HEK293 (cell line): Measurements from ENCODE around the gene RABGGTA.

Experiments
- GLIS1 ChIP-seq: fragments of 450-650 bp; formaldehyde crosslinking; IDR thresholded peaks from 2 replicates; pipeline ENCODE4 v1.5.1; 2016; ENCODE audit warnings: missing biosample characterization, missing genetic modification characterization
- KLF16 ChIP-seq: fragments of 450-650 bp; formaldehyde crosslinking; IDR thresholded peaks from 2 replicates; pipeline ENCODE4 v1.5.1; 2017; ENCODE audit warnings: missing biosample characterization, missing genetic modification characterization
- KLF8 ChIP-seq: fragments of 450-650 bp; formaldehyde crosslinking; IDR thresholded peaks from 2 replicates; pipeline ENCODE4 v1.5.1; 2016; ENCODE audit warnings: missing biosample characterization, missing genetic modification characterization
- MYNN ChIP-seq: fragments of 450-650 bp; formaldehyde crosslinking; IDR thresholded peaks from 2 replicates; pipeline ENCODE4 v1.5.1; 2016; ENCODE audit warnings: missing biosample characterization, missing genetic modification characterization, borderline replicate concordance
- SP3 ChIP-seq: fragments of 450-650 bp; formaldehyde crosslinking; IDR thresholded peaks from 2 replicates; pipeline ENCODE4 v1.5.1; 2016; ENCODE audit warnings: missing biosample characterization, missing genetic modification characterization
- YY1 ChIP-seq: fragments of 450-650 bp; formaldehyde crosslinking; IDR thresholded peaks from 2 replicates; pipeline ENCODE4 v1.5.1; 2018; ENCODE audit warnings: missing biosample characterization, missing genetic modification characterization
- ZBTB1 ChIP-seq: fragments of 450-650 bp; formaldehyde crosslinking; IDR thresholded peaks from 2 replicates; pipeline ENCODE4 v1.5.1; 2016; ENCODE audit warnings: missing biosample characterization, missing genetic modification characterization
- ZEB2 ChIP-seq: fragments of 450-650 bp; formaldehyde crosslinking; IDR thresholded peaks from 2 replicates; pipeline ENCODE4 v1.5.1; 2016; ENCODE audit warnings: missing biosample characterization, missing genetic modification characterization
- ZFP69B ChIP-seq: fragments of 450-650 bp; formaldehyde crosslinking; IDR thresholded peaks from 2 replicates; pipeline ENCODE4 v1.5.1; 2016; ENCODE audit warnings: missing biosample characterization, missing genetic modification characterization
- ZNF114 ChIP-seq: fragments of 450-650 bp; formaldehyde crosslinking; IDR thresholded peaks from 2 replicates; pipeline ENCODE4 v1.5.0; 2017; ENCODE audit warnings: missing biosample characterization, missing genetic modification characterization
- ZNF16 ChIP-seq: fragments of 450-650 bp; formaldehyde crosslinking; IDR thresholded peaks from 2 replicates; pipeline ENCODE4 v1.5.1; 2016; ENCODE audit warnings: low read depth, missing biosample characterization, missing genetic modification characterization
- ZNF221 ChIP-seq: fragments of 450-650 bp; formaldehyde crosslinking; IDR thresholded peaks from 2 replicates; pipeline ENCODE4 v1.5.1; 2017; ENCODE audit warnings: missing biosample characterization, missing genetic modification characterization, borderline replicate concordance
- ZNF23 ChIP-seq: fragments of 450-650 bp; formaldehyde crosslinking; IDR thresholded peaks from 2 replicates; pipeline ENCODE4 v1.5.1; 2016; ENCODE audit warnings: missing biosample characterization, missing genetic modification characterization, borderline replicate concordance
- ZNF311 ChIP-seq: fragments of 450-650 bp; formaldehyde crosslinking; IDR thresholded peaks from 2 replicates; pipeline ENCODE4 v1.5.1; 2017; ENCODE audit warnings: missing biosample characterization, missing genetic modification characterization, borderline replicate concordance
- ZNF394 ChIP-seq: fragments of 450-650 bp; formaldehyde crosslinking; IDR thresholded peaks from 2 replicates; pipeline ENCODE4 v1.5.1; 2016; ENCODE audit warnings: missing biosample characterization, missing genetic modification characterization, mild to moderate bottlenecking, moderate library complexity, borderline replicate concordance
- ZNF654 ChIP-seq: fragments of 450-650 bp; formaldehyde crosslinking; IDR thresholded peaks from 2 replicates; pipeline ENCODE4 v1.5.1; 2016; ENCODE audit warnings: low read depth, missing biosample characterization, missing genetic modification characterization
- ZNF658 ChIP-seq: fragments of 450-650 bp; formaldehyde crosslinking; IDR thresholded peaks from 2 replicates; pipeline ENCODE4; 2016; ENCODE audit warnings: missing biosample characterization, missing genetic modification characterization
- ZNF670 ChIP-seq: fragments of 450-650 bp; formaldehyde crosslinking; IDR thresholded peaks from 2 replicates; pipeline ENCODE4 v1.5.1; 2016; ENCODE audit warnings: missing biosample characterization, missing genetic modification characterization, low read depth
- ZNF843 ChIP-seq: fragments of 450-650 bp; formaldehyde crosslinking; IDR thresholded peaks from 2 replicates; pipeline ENCODE4 v1.5.1; 2016; ENCODE audit warnings: missing biosample characterization, missing genetic modification characterization
- ZXDB ChIP-seq: fragments of 450-650 bp; formaldehyde crosslinking; IDR thresholded peaks from 2 replicates; pipeline ENCODE4 v1.5.1; 2016; ENCODE audit warnings: missing biosample characterization, missing genetic modification characterization
- TF ChIP-seq, protein P1 (sequence below): fragments of 450-650 bp; formaldehyde crosslinking; IDR thresholded peaks from 2 replicates; pipeline ENCODE4 v1.5.1; 2016; ENCODE audit warnings: missing biosample characterization, missing genetic modification characterization
- TF ChIP-seq, protein P2 (sequence below): fragments of 450-650 bp; formaldehyde crosslinking; conservative IDR thresholded peaks from 2 replicates; pipeline ENCODE4 v1.5.1; 2016; ENCODE audit warnings: low read depth, missing biosample characterization, missing genetic modification characterization
- TF ChIP-seq, protein P3 (sequence below): fragments of 450-650 bp; formaldehyde crosslinking; IDR thresholded peaks from 2 replicates; pipeline ENCODE4 v1.5.1; 2016; ENCODE audit warnings: missing biosample characterization, missing genetic modification characterization
- TF ChIP-seq, protein P4 (sequence below): fragments of 450-650 bp; formaldehyde crosslinking; IDR thresholded peaks from 2 replicates; pipeline ENCODE4 v1.5.1; 2016; ENCODE audit warnings: missing biosample characterization, missing genetic modification characterization
- TF ChIP-seq, protein P5 (sequence below): fragments of 450-650 bp; formaldehyde crosslinking; optimal IDR thresholded peaks from 2 replicates; pipeline ENCODE3; 2016; ENCODE audit warnings: missing biosample characterization, mild to moderate bottlenecking, missing genetic modification characterization

Gene RABGGTA

DNA sequence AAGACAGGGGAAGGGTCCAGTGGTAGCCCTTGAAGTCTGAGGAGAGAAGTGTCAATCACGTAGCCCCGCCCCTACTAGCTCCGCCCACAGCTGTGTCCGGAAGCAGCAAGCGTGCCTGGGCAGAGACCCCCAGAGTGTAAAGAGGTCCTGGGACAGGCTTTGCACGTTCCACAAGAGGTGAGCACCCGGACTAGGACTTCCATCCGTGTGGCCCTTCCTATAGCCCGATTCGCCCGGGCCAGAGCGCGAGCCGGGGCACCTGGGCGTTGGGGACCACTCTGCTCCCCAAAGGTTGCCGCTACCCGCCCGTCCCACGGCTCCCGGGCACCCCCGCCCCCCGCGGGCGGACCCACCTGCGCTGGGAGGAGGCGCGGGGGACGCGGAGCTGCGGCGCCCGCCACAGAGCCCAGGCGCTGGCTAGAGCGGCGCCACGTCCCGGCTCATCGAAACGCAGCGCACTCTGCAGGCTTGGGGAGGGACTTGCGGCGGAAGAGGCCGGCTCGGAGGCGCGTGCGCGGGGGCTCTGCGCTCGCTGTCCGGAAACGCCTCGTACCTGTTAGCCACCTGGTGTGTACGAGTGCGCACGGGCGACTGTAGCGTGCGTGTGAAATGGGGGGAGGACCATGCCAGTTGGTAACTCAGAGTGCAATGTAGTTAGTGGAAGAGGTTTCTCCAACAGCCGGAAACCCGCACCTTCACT, at the start of gene RABGGTA (continued):
- TF ChIP-seq ZFP69B (tag by site-specific recombination) (peak; percentile 94), ZNF654 (tag by site-specific recombination) (no peak), ZNF23 (tag by site-specific recombination) (no peak), ZNF843 (0 out of 2 replicates have a peak, but pooled peaks have one; percentile 40), ZNF16 (no peak), GLIS1 (tag by site-specific recombination) (peak; percentile 78), ZXDB (tag by site-specific recombination) (peak; percentile 65), ZNF221 (tag by site-specific recombination) (no peak), ZBTB1 (peak; percentile 29; the same call in 1 of the 2 replicates), YY1 (tag by site-specific recombination) (0 out of 2 replicates have a peak, but pooled peaks have one; percentile 40), ZNF311 (tag by site-specific recombination) (no peak), KLF16 (tag by site-specific recombination) (0 out of 2 replicates have a peak, but pooled peaks have one; percentile 74), ZNF670 (no peak), ZNF394 (0 out of 2 replicates have a peak, but pooled peaks have one; percentile 49), SP3 (tag by site-specific recombination) (peak; percentile 86), KLF8 (tag by site-specific recombination) (peak; percentile 82; the same call in 1 of the 2 replicates), ZNF658 (tag by site-specific recombination) (no peak), ZNF114 (no peak), MYNN (no peak), ZEB2 (tag by site-specific recombination) (peak; percentile 93)
- TF ChIP-seq, protein P1, sequence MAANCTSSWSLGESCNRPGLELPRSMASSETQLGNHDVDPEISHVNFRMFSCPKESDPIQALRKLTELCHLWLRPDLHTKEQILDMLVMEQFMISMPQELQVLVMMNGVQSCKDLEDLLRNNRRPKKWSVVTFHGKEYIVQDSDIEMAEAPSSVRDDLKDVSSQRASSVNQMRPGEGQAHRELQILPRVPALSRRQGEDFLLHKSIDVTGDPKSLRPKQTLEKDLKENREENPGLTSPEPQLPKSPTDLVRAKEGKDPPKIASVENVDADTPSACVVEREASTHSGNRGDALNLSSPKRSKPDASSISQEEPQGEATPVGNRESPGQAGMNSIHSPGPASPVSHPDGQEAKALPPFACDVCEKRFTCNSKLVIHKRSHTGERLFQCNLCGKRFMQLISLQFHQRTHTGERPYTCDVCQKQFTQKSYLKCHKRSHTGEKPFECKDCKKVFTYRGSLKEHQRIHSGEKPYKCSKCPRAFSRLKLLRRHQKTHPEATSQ (tag by site-specific recombination) = peak; percentile 84; the same call in 1 of the 2 replicates
- TF ChIP-seq, protein P2, sequence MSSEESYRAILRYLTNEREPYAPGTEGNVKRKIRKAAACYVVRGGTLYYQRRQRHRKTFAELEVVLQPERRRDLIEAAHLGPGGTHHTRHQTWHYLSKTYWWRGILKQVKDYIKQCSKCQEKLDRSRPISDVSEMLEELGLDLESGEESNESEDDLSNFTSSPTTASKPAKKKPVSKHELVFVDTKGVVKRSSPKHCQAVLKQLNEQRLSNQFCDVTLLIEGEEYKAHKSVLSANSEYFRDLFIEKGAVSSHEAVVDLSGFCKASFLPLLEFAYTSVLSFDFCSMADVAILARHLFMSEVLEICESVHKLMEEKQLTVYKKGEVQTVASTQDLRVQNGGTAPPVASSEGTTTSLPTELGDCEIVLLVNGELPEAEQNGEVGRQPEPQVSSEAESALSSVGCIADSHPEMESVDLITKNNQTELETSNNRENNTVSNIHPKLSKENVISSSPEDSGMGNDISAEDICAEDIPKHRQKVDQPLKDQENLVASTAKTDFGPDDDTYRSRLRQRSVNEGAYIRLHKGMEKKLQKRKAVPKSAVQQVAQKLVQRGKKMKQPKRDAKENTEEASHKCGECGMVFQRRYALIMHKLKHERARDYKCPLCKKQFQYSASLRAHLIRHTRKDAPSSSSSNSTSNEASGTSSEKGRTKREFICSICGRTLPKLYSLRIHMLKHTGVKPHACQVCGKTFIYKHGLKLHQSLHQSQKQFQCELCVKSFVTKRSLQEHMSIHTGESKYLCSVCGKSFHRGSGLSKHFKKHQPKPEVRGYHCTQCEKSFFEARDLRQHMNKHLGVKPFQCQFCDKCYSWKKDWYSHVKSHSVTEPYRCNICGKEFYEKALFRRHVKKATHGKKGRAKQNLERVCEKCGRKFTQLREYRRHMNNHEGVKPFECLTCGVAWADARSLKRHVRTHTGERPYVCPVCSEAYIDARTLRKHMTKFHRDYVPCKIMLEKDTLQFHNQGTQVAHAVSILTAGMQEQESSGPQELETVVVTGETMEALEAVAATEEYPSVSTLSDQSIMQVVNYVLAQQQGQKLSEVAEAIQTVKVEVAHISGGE (tag by site-specific recombination) = peak; percentile 77
- TF ChIP-seq, protein P3, sequence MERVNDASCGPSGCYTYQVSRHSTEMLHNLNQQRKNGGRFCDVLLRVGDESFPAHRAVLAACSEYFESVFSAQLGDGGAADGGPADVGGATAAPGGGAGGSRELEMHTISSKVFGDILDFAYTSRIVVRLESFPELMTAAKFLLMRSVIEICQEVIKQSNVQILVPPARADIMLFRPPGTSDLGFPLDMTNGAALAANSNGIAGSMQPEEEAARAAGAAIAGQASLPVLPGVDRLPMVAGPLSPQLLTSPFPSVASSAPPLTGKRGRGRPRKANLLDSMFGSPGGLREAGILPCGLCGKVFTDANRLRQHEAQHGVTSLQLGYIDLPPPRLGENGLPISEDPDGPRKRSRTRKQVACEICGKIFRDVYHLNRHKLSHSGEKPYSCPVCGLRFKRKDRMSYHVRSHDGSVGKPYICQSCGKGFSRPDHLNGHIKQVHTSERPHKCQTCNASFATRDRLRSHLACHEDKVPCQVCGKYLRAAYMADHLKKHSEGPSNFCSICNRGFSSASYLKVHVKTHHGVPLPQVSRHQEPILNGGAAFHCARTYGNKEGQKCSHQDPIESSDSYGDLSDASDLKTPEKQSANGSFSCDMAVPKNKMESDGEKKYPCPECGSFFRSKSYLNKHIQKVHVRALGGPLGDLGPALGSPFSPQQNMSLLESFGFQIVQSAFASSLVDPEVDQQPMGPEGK (tag by site-specific recombination) = peak; percentile 89; the same call in 1 of the 2 replicates
- TF ChIP-seq, protein P4, sequence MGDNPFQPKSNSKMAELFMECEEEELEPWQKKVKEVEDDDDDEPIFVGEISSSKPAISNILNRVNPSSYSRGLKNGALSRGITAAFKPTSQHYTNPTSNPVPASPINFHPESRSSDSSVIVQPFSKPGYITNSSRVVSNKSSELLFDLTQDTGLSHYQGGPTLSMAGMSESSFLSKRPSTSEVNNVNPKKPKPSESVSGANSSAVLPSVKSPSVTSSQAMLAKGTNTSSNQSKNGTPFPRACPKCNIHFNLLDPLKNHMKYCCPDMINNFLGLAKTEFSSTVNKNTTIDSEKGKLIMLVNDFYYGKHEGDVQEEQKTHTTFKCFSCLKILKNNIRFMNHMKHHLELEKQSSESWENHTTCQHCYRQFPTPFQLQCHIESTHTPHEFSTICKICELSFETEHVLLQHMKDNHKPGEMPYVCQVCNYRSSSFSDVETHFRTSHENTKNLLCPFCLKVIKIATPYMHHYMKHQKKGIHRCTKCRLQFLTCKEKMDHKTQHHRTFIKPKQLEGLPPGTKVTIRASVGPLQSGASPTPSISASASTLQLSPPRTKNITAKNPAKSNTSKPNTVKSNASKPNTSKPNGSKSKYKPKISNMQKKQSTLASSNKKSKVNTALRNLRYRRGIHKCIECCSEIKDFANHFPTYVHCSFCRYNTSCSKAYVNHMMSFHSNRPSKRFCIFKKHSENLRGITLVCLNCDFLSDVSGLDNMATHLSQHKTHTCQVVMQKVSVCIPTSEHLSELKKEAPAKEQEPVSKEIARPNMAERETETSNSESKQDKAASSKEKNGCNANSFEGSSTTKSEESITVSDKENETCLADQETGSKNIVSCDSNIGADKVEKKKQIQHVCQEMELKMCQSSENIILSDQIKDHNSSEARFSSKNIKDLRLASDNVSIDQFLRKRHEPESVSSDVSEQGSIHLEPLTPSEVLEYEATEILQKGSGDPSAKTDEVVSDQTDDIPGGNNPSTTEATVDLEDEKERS = no peak
- TF ChIP-seq, protein P5, sequence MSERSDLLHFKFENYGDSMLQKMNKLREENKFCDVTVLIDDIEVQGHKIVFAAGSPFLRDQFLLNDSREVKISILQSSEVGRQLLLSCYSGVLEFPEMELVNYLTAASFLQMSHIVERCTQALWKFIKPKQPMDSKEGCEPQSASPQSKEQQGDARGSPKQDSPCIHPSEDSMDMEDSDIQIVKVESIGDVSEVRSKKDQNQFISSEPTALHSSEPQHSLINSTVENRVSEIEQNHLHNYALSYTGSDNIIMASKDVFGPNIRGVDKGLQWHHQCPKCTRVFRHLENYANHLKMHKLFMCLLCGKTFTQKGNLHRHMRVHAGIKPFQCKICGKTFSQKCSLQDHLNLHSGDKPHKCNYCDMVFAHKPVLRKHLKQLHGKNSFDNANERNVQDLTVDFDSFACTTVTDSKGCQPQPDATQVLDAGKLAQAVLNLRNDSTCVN (tag by site-specific recombination) = peak; percentile 94
